ENCODE data around the gene C20orf96.
"Not testable (repeated sequence)": the region's sequence is repeated elsewhere in the genome, so short reads cannot be mapped to it uniquely, and the experiment has no call there.

C20orf96 gene

DNA sequence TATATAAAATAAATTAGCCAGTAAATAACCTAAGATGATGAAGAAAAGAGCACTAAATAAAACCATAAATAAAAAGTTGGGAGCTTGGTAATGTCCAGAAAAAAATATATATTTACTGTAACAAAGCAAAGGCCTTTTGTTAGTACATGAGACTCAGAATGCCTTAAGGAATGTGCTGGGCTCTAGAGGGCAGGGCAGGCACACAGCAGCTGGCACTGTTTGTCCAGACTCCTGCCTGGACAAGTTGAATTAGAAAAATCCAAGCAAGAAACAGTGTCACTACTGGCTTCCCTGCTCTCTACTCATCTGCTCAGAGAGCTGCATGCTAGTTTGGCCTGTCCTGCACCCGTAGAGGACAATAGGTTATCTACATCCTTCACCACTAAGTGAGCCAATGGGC lies 54.7 kb downstream of the C20orf96 start:
- DNase-seq, result peak in 1 of 2 experiments; percentile 31

DNA sequence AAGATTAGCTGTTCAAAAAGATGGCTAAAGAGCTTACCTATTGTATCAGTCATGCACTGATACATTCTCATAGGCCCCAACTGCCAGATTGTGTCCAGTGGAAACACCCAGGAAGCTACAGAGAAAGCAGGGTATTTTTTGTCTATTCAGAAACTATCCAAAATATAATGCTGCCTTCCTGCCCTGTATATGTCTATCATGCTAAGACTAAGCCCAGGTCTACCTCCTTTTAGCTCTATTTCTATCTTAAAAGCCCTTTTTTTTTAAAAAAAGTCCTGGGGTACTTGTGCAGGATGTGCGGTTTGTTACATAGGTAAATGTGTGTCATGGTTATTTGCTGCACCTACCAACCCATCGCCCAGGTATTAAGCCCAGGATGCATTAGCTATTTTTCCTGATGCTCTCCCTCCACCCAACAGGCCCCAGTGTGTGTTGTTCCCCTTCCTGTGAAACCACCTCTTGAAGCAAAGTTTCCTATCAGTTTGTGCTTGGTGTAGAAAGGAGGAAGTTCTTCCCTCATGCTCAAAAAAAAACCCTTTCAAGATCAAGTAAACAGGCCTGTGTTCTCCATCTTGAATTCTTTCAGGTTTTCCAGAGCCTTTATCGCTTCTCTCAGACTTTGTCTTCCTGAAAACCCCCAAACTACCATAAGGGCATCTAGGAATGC lies 63.0 kb downstream of the C20orf96 start:
- DNase-seq, result no peak

DNA sequence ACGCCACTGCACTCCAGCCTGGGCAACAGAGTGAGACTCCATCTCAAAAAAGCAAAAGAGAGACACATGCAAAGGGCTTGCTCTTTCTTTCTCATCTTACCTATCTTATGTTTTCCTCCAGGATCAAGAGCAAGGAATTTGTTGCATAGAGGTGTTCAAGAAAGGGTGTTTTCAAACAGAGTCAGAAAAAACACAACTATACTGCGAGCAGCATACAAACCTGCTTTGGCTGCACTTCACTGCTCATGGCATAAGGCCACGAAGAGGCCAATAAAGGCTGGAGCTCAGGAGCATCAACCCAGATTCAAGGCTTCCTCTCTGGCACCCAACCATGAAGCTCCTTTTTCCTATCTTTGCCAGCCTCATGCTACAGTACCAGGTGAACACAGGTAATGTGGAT lies 63.6 kb downstream of the C20orf96 start, which contains the start of gene DEFB129:
Gene DEFB129 (plus strand): TSS at position 301 of the 400 bp plus-strand sequence. CDS start 31 bp downstream, at position 332.
- no peak for DNase-seq

DNA sequence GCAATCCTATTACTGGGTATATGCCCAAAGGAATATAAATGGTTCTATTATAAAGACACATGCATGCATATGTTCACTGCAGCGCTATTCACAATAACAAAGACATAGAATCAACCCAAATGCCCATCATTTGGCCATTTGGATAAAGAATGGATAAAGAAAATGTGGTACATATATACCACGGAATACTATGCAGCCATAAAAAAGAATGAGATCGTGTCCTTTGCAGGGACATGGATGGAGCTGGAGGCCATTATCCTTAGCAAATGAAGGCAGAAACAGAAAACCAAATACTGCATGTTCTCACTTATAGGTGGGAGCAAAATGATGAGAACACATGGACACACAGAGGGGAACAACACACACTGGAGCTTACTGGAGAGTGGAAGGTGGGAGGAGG lies 64.7 kb downstream of the C20orf96 start:
- DNase-seq, result not testable (repeated sequence)

DNA sequence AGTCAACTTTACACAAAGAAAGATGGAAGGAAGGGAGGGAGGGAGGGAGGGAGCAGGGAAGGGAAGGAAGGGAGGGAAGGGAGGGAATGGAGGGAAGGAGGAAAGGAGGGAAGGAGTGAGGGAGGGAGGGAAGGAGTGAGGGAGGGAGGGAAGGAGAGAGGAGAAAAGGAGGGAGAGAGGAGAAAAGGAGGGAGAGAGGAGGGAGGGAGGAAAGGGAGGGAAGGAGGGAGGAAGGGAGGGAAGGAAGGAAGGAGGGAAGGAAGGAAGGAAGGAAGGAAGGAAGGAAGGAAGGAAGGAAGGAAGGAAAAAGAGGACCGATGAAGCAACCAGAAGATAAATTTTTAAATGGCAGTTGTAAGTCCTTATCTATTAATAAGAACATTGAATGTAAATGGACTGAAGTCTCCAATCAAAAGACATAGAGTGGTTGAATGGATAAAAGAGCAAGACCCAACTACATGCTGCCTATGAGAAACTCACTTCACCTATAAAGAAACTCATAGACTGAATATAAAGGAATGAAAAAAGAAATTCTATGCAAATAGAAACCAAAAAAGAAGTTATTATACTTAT lies 69.2 kb downstream of the C20orf96 start:
- no peak for DNase-seq

Measured in NCI-H526 (cell line).